H1 (cell line): ENCODE results near the gene DENND4B. TPM values are rescaled to one million over a fixed set of nuclear protein-coding genes. Genes with fewer than 3 reads are reported as not detected.
"Not testable (repeated sequence)": the region's sequence is repeated elsewhere in the genome, so short reads cannot be mapped to it uniquely, and the experiment has no call there.

Experiments
- CTCF ChIA-PET: fragments of 300-600 bp; sonication (Branson Sonifier 250); formaldehyde crosslinking; loops from one replicate; lab custom pipeline; 2021; ENCODE audit not compliant: partially characterized antibody; lab: Charles Lee
- POLR2A ChIA-PET: fragments of 300-600 bp; sonication (Branson Sonifier 250); formaldehyde crosslinking; loops from one replicate; lab custom pipeline; 2021; ENCODE audit warnings: inconsistent platforms; ENCODE audit not compliant: partially characterized antibody; lab: Charles Lee
- DNase-seq, 2 experiments: peaks; one replicate each; pipeline versions ENCODE4 v3.0.0 to v3.0.0-alpha.2; 2010 to 2022; ENCODE audit warnings: low spot score in 2 of 2, low read depth in 1 of 2, mixed read lengths in 1 of 2
- FAIRE-seq: peaks from 2 replicates; lab custom pipeline; 2011; peaks lifted over from hg19 to GRCh38; lab: Jason Lieb, UNC
- H2AFZ ChIP-seq: 2 replicates; pipeline ENCODE4 v1.8.1; 2012; ENCODE audit warnings: low read length, inconsistent platforms
- H2AK5ac ChIP-seq: 2 replicates; pipeline ENCODE4 v1.6.1; 2013; ENCODE audit warnings: low read depth, low read length
- H2BK120ac ChIP-seq: replicated peaks from 2 replicates; pipeline ENCODE3; 2013; ENCODE audit warnings: low read depth, low read length, inconsistent platforms
- H2BK12ac ChIP-seq: 2 replicates; pipeline ENCODE4 v1.6.1; 2013; ENCODE audit warnings: low read depth, low read length
- H2BK15ac ChIP-seq: 2 replicates; pipeline ENCODE4 v1.6.1; 2013; ENCODE audit warnings: low read length
- H2BK20ac ChIP-seq: 2 replicates; pipeline ENCODE4 v1.6.1; 2013; ENCODE audit warnings: low read length
- H2BK5ac ChIP-seq: 2 replicates; pipeline ENCODE4 v1.6.1; 2013; ENCODE audit warnings: low read depth, low read length
- H3K14ac ChIP-seq: 2 replicates; pipeline ENCODE4 v1.6.1; 2013; ENCODE audit warnings: inconsistent platforms; ENCODE audit not compliant: insufficient read length
- H3K18ac ChIP-seq: 2 replicates; pipeline ENCODE4 v1.6.1; 2013; ENCODE audit warnings: low read length; ENCODE audit errors: extremely low read depth
- H3K23ac ChIP-seq: 2 replicates; pipeline ENCODE4 v1.6.1; 2013; ENCODE audit warnings: inconsistent platforms; ENCODE audit not compliant: insufficient read length
- H3K23me2 ChIP-seq: 2 replicates; pipeline ENCODE4 v1.6.1; 2013; ENCODE audit warnings: low read depth, low read length
- H3K27ac ChIP-seq: 2 replicates; pipeline ENCODE4 v1.6.1; 2011; ENCODE audit warnings: low read depth, low read length, inconsistent platforms
- H3K27me3 ChIP-seq, 4 experiments: replicated peaks in 1 of 4; 1 replicate in 1 of 4; 2 replicates in 3 of 4; pipeline versions ENCODE4 v1.6.1 to v1.8.1; 2011 to 2013; ENCODE audit warnings: low read length in 3 of 4, mild to moderate bottlenecking in 3 of 4, inconsistent platforms in 2 of 4, mixed read lengths in 2 of 4, moderate library complexity in 1 of 4; ENCODE audit not compliant: control insufficient read depth in 3 of 4, insufficient read depth in 3 of 4; ENCODE audit errors: extremely low read depth in 1 of 4
- H3K36me3 ChIP-seq, 4 experiments: 2 replicates each; pipeline versions ENCODE4 v1.6.1 to v1.8.1; 2011 to 2013; ENCODE audit warnings: mild to moderate bottlenecking in 4 of 4, low read length in 3 of 4, moderate library complexity in 2 of 4, control low read depth in 1 of 4, inconsistent platforms in 1 of 4; ENCODE audit not compliant: insufficient read depth in 4 of 4, control insufficient read depth in 2 of 4
- H3K4ac ChIP-seq: replicated peaks from 2 replicates; pipeline ENCODE3; 2013; ENCODE audit warnings: low read length, low read depth, mixed read lengths, inconsistent platforms; ENCODE audit not compliant: insufficient read length
- H3K4me1 ChIP-seq, 4 experiments: replicated peaks in 1 of 4; 1 replicate in 1 of 4; 2 replicates in 3 of 4; pipeline versions ENCODE4 v1.6.1 to v1.8.1; 2011 to 2013; ENCODE audit warnings: low read length in 3 of 4, inconsistent platforms in 2 of 4, mixed read lengths in 1 of 4; ENCODE audit not compliant: insufficient read depth in 4 of 4, control insufficient read depth in 3 of 4
- H3K4me2 ChIP-seq, 2 experiments: 2 replicates each; pipeline versions ENCODE4 v1.6.1 to v1.8.1; 2011 to 2013; ENCODE audit warnings: low read depth in 2 of 2, low read length in 2 of 2, control low read depth in 1 of 2, inconsistent platforms in 1 of 2, mild to moderate bottlenecking in 1 of 2; ENCODE audit not compliant: insufficient read depth in 1 of 2
- H3K4me3 ChIP-seq, 4 experiments: fragments of 200-600, 300-600 bp in 1 of 4; sonication (generic), shearing (Covaris generic), sonication (Bioruptor Twin) in 1 of 4; 2 replicates each; pipeline versions ENCODE4 v1.5.1 to v1.8.1; 2011 to 2016; ENCODE audit warnings: low read length in 4 of 4, low read depth in 3 of 4, control low read depth in 2 of 4, inconsistent platforms in 2 of 4, mild to moderate bottlenecking in 2 of 4, mixed read lengths in 1 of 4, moderate library complexity in 1 of 4; ENCODE audit not compliant: insufficient read depth in 2 of 4; ENCODE audit errors: extremely low read depth in 1 of 4
- H3K56ac ChIP-seq: replicated peaks from 2 replicates; pipeline ENCODE3; 2013; ENCODE audit warnings: low read depth, mild to moderate bottlenecking, mixed read lengths, low read length, inconsistent platforms; ENCODE audit not compliant: insufficient read length
- H3K79me1 ChIP-seq: 2 replicates; pipeline ENCODE4 v1.6.1; 2013; ENCODE audit warnings: low read depth, low read length, control low read depth
- H3K79me2 ChIP-seq, 2 experiments: 2 replicates each; pipeline versions ENCODE4 v1.6.1 to v1.8.1; 2012 to 2013; ENCODE audit warnings: low read length in 2 of 2, mild to moderate bottlenecking in 2 of 2, inconsistent platforms in 1 of 2; ENCODE audit not compliant: insufficient read depth in 2 of 2, control insufficient read depth in 1 of 2
- H3K9ac ChIP-seq, 4 experiments: replicated peaks in 1 of 4; 1 replicate in 1 of 4; 2 replicates in 3 of 4; pipeline versions ENCODE4 v1.6.1 to v1.8.1; 2011 to 2013; ENCODE audit warnings: low read depth in 3 of 4, low read length in 3 of 4, control low read depth in 2 of 4, mild to moderate bottlenecking in 2 of 4, moderate library complexity in 2 of 4, inconsistent platforms in 1 of 4; ENCODE audit errors: extremely low read depth in 1 of 4
- H3K9me3 ChIP-seq, 2 experiments: 2 replicates each; pipeline versions ENCODE4 v1.6.1 to v1.8.1; 2012 to 2013; ENCODE audit warnings: mild to moderate bottlenecking in 2 of 2, moderate library complexity in 2 of 2, control low read depth in 1 of 2, inconsistent platforms in 1 of 2, low read depth in 1 of 2, low read length in 1 of 2, mixed read lengths in 1 of 2; ENCODE audit not compliant: insufficient read depth in 2 of 2
- H4K20me1 ChIP-seq, 2 experiments: replicated peaks in 1 of 2; 2 replicates each; pipeline versions ENCODE3 to v1.8.1; 2011 to 2013; ENCODE audit warnings: inconsistent platforms in 2 of 2, low read length in 2 of 2, mild to moderate bottlenecking in 1 of 2; ENCODE audit not compliant: insufficient read depth in 2 of 2, control insufficient read depth in 1 of 2
- H4K5ac ChIP-seq: 2 replicates; pipeline ENCODE4 v1.6.1; 2013; ENCODE audit warnings: low read length, low read depth, mixed read lengths, inconsistent platforms; ENCODE audit not compliant: insufficient read length
- H4K8ac ChIP-seq: 2 replicates; pipeline ENCODE4 v1.8.0; 2013; ENCODE audit warnings: mild to moderate bottlenecking, moderate library complexity, low read length, inconsistent platforms; ENCODE audit not compliant: insufficient read depth; ENCODE audit errors: extremely low read depth
- H4K91ac ChIP-seq: replicated peaks from 2 replicates; pipeline ENCODE3; 2013; ENCODE audit warnings: low read length, mixed read lengths, inconsistent platforms; ENCODE audit not compliant: insufficient read length
- CHD2 ChIP-seq: IDR thresholded peaks from 2 replicates; pipeline ENCODE4 v1.6.1; 2012; ENCODE audit warnings: low read length, improper control_type of control experiment
- HDAC2 ChIP-seq, 2 experiments: fragments of 300-600 bp in 1 of 2; sonication (generic) in 1 of 2; IDR thresholded peaks; 2 replicates each; pipeline ENCODE4 v1.6.1; 2011 to 2012; ENCODE audit warnings: low read depth in 2 of 2, low read length in 2 of 2, mild to moderate bottlenecking in 2 of 2, moderate library complexity in 2 of 2, borderline replicate concordance in 1 of 2, inconsistent platforms in 1 of 2
- HDAC6 ChIP-seq: IDR thresholded peaks from one replicate; pipeline ENCODE4 v1.7.1; 2012; ENCODE audit warnings: low read depth, mild to moderate bottlenecking, inconsistent platforms, low read length, moderate library complexity
- WGBS, 2 experiments: shearing (Covaris generic) in 1 of 2; methylation state at CpG; one replicate each; pipeline versions ENCODE4 v1.1.6 to v1.1.7; 2013 to 2015; ENCODE audit warnings: low lambda C conversion rate in 2 of 2, mixed read lengths in 2 of 2, inconsistent platforms in 1 of 2, low coverage in 1 of 2, missing lambda C conversion rate in 1 of 2; ENCODE audit not compliant: insufficient replicate concordance in 2 of 2, insufficient coverage in 1 of 2, insufficient read length in 1 of 2; ENCODE audit errors: extremely low coverage in 1 of 2, missing lambda C conversion rate in 1 of 2; 5-methylcytosine and 5-hydroxymethylcytosine counted together
- polyA plus RNA-seq, 7 experiments: library from polyadenylated mRNA; depleted of rRNA in 3 of 7; stranded (reverse) in 5 of 7; unstranded in 2 of 7; fragments of >200 nt in 5 of 7; fragments of 200-250 nt in 2 of 7; gene quantifications; 1 replicate in 5 of 7; 2 replicates in 1 of 7; 4 replicates in 1 of 7; pipeline versions ENCODE4 v1.2.1 to v1.2.3, GENCODE V29; 2011 to 2013; ENCODE audit warnings: missing spikeins in 2 of 7, mixed read lengths in 2 of 7
- total RNA-seq: library from RNA; stranded (reverse); fragmentation: NEBNext Ultra II Directional; extraction: Animal tissue kit (Norgen Biotek cat#: 25700); gene quantifications from 2 replicates; pipeline ENCODE4 v1.2.1, GENCODE V29; 2021

DENND4B gene
- total and polyA plus RNA-seq, 2 of the 8 experiments (the other 6 are each of a cell fraction or from before 2014, with no cell fraction given), result 45.6 to 61.1 TPM

DNA sequence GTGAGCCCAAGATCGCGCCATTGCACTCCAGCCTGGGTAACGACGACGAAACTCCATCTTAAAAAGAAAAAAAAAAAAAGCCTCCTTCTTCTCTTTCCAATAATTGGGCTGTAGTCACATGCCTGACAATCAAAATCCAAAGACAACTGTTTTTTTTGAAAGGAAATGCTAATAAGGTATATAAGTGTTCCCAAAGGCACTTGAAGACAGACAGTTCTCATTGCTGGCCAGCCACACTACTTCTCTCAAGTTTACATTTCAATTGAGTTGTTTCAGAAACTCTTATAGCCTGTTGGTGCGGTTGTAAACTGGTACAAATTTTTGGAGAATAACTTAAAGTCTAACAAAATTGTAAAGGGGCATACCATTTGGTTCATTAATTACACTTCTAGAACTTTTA is 47.0 kb downstream of the DENND4B start (continued):
- TF ChIP-seq HDAC2 (IDR thresholded peaks at IDR 0.05; ENCODE audit: borderline replicate concordance in 1 of 2, low read depth in 2 of 2, low read length in 2 of 2) (no peak), CHD2 (no peak), HDAC6 (no peak)

DNA sequence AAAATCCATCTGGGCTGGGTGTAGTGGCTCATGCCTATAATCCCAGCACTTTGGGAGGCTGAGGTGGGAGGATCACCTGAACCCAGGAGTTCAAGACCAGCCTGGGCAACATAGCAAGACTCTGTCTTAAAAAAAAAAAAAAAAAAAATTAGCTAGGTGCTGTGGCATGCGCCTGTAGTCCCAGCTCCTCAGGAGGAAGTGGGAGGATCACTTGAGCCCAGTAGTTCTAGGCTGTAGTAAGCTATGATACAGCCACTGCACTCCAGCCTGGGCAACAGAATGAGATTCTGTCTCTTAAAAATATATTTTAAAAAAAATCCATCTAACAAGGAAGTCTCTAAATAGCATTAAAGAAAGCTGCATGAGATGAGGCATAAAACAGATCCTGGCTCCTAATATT is 50.7 kb downstream of the DENND4B start:
- H3K56ac ChIP-seq, H4K20me1 ChIP-seq, H3K27me3 ChIP-seq, H2AFZ ChIP-seq, H2BK5ac ChIP-seq, H3K4me3 ChIP-seq, FAIRE-seq, H3K14ac ChIP-seq, H4K5ac ChIP-seq, H2BK120ac ChIP-seq, H2AK5ac ChIP-seq, H3K4me2 ChIP-seq, H4K8ac ChIP-seq, H3K27ac ChIP-seq, H3K79me1 ChIP-seq, H2BK15ac ChIP-seq, H3K23me2 ChIP-seq, H3K4me1 ChIP-seq, H3K4ac ChIP-seq, DNase-seq, H4K91ac ChIP-seq, POLR2A ChIA-PET, H3K18ac ChIP-seq, H3K9ac ChIP-seq, H2BK20ac ChIP-seq, H3K23ac ChIP-seq, H2BK12ac ChIP-seq, H3K36me3 ChIP-seq, H3K9me3 ChIP-seq: not testable (repeated sequence)
- peaks cover 0 to 74% of the 10 kb centered on the region in 2 experiments; a peak in 3 of 4 replicates for H3K79me2 ChIP-seq
- CTCF ChIA-PET, result interaction anchor here (0.6 to 1.6 kb wide), 5 partner anchors 11 to 147 kb away, joined by 3 to 8 read pairs (median 3); no protein-coding TSS in a partner anchor
- no CpG with 5 or more reads among the region's 1 CpG for WGBS, 2 experiments
